GM18951 (cell line): ENCODE results near the gene ROCK2.
"Not testable (repeated sequence)": the region's sequence is repeated elsewhere in the genome, so short reads cannot be mapped to it uniquely, and the experiment has no call there.

Source experiments
- POLR2A ChIP-seq: IDR thresholded peaks from 4 replicates; pipeline ENCODE4 v1.6.1; 2011; ENCODE audit warnings: mild to moderate bottlenecking; ENCODE audit not compliant: insufficient read length, insufficient read depth; ENCODE audit errors: extremely low read depth
- in situ Hi-C: fragments of 300-500 bp; cut with MboI; formaldehyde crosslinking; loops from one replicate; pipeline ENCODE4 v1.12.0; 2022; ENCODE audit warnings: low sequenced_read_pairs, mixed read lengths, inconsistent platforms; ENCODE audit not compliant: unreplicated experiment

ROCK2 gene

DNA sequence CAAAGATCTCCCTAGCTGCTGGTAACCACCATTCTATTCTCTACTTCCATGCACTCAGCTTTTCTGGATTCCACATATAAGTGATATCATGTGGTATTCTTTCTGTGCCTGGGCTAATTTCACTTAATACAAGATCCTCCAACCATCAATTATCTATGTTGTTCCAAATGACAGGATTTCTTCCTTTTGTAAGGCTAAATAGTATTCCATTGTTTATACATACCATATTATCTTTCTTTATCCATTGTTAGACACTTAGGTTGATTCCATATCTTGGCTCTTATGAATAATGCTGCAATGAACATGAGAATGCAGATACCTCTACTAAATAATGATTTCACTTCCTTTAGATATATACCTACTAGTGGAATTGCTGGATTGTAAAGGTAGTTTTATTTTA lies 66.2 kb downstream of the ROCK2 start:
- no peak for TF ChIP-seq POLR2A
- in situ Hi-C loops = no loop called here

DNA sequence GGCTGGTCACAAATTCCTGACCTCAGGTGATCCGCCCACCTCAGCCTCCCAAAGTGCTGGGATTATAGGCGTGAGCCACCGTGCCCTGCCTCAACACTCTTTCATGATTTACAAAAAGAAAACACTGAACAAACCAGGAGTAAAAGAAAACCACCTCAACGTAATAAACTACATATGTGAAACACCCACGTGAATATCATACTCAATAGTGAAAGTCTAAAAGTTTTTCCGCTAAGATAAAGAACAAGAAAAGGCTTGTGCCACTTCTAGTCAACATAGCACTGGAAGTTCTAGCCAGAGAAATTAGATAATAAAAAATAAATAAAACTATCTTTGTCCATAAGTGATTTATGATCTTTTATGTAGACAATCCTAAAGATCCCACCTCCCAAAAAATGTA lies 68.5 kb downstream of the ROCK2 start:
- no peak for TF ChIP-seq POLR2A
- in situ Hi-C loops = no loop called here

DNA sequence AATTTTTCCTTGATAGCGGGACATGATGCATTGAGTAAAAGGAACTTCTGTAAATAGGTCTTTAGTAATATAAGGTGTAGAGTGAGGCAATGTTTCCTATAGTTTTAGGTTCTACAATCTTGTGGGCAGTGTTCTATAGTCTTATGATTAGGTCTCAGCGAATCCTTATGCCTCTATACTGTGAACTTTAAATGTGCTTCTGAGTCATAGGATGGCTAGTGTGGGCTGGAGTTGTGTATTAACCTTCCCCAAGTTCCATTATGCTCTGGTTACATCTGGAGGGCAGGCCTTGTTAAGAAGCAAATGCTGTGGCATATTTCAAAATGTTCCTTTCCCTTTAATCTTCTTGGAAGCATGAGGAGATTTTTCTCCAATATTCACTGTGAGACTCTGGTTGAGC lies 73.5 kb downstream of the ROCK2 start:
- TF ChIP-seq POLR2A = no peak
- in situ Hi-C loops = no loop called here

DNA sequence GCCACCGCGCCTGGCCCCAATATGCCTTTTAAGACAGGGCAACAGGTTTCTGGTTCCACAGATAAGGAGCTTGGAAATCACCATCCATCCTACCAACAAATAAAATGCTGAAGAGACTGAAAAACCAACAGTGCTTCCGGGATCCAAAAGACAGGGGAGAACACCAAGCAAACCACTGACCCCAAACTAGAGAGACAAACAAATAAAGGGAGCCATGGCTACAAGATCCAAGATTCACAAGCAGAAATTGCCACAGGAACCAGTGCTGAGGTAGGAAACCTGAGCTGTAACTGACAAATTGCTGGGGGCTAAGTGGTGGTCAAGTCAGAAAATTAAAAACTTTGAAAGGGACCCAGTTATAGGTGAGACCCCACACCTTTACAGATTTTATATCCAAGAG lies 76.5 kb downstream of the ROCK2 start:
- no peak for TF ChIP-seq POLR2A
- in situ Hi-C loops = no loop called here

DNA sequence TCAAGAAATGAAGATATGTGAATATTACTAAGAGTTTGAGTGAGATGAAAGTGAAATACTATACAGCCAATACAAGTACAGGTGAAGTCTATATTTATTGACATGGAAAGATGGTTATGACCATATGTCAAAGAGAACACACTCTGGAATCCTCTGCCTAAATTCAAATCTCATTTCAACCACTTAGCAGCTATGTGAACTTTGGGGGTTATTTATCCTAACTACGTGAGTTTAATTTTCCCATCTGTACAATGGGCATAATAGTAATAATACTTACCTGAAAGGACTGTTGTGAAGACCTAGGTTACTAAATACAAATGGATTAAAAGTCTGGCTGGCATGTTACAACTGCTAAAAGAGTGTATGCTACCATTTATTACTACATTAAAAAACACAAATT lies 79.6 kb downstream of the ROCK2 start:
- no peak for TF ChIP-seq POLR2A
- in situ Hi-C loops = no loop called here

DNA sequence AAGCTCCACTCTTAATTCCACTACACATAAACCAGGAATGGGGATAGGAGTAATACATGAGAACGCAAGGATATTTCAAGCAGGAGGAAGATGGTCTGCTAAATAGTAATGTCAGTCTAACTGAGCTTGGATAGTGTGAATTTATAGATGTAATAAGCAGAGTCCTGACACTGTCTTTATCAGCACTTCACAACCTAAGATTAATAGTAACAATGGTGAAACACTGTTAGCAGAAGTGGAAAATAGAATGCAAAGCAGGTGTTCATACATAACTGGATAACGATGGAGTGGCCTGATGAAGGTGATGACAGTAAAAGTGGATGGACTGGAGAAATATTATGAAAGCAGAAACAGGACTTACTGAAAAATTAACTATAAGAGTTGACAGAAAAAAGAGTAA lies 80.4 kb downstream of the ROCK2 start:
- in situ Hi-C loops = no loop called here

DNA sequence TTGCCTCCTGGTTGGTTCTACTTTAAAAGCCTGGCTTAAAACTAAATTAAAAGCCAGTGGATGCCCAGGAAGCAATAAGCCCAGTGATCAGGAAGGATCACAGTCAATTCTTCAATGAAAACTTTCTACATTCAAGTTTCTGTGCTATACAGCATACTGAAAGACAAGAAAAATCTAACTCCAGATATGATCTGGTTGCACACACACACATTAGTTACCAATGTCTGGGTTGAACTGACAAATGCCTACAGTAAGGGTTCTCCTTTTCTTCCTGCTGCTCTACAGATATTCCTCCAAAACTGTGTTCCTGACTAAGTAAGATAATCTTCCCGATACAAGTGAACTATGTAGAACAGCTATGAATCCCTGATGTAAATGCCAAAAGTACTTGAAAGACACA lies 81.3 kb downstream of the ROCK2 start:
- no peak for TF ChIP-seq POLR2A
- in situ Hi-C loops = no loop called here

More for the DNA sequence above, 80.4 kb downstream of the ROCK2 start:
- no peak for TF ChIP-seq POLR2A

DNA sequence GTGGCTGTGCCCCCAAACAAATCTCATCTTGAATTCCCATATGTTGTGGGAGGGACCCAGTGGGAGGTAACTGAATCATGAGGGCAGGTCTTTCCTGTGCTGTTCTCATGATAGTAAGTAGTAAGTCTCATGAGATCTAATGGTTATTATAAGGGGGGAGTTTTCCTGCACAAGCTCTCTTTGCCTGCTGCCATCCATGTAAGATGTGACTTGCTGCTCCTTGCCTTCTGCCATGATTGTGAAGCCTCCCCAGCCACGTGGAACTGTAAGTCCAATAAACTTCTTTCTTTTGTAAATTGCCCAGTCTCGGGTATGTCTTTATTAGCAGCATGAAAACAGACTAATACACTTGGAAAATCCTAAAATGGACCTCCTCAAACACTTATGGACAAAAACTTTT lies 82.0 kb downstream of the ROCK2 start:
- in situ Hi-C loops = not testable (repeated sequence)

DNA sequence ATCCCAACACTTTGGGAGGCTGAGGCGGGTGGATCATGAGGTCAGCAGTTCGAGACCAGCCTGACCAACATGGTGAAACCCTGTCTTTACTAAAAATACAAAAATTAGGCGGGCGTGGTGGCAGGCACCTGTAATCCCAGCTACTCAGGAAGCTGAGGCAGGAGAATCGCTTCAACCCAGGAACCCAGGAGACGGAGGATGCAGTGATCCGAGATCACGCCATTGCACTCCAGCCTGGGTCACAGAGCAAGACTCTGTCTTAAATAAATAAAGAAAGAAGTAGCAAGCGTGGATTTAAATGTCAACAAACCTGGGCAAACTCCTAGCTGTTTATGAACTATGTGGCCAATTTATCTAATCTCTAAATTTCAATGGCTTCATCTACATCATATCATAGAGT lies 82.9 kb downstream of the ROCK2 start:
- in situ Hi-C loops = not testable (repeated sequence)

DNA sequence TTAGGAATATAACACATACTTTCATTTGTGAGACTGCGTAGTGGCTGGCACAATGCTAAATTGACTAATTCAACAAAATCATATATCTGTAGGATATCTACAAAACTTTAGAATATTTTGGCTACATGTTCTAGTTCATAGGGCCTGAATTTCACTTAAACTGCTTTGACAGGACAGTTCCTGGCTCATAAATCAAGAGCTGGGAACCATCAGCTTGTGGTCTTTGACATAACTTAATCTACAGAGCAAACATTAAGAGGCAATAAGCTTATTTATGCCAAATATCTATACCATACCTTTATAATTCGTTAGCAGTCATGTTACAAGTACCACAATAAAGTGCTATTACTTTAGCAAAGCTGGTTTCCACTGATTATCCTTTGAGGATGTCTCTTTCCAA lies 83.5 kb downstream of the ROCK2 start:
- in situ Hi-C loops = no loop called here
- TF ChIP-seq POLR2A = no peak

DNA sequence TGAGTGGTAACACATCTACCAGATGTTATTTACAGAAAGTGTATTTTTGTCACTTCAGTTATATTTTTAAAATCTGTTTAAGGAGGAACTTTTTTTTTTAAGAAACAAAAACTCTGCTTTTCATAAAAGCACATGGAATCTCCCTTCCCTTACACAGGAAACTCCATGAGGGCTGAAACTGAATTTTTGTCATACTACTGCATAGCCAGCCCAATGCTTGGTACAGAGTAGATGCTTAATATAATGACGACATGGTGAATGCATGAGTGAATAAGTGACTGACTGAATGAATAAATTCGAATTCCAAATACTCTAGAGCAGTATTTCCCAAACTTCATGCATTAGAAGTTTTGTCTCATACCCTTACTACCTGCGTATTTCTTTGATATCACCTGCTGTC lies 86.5 kb downstream of the ROCK2 start:
- in situ Hi-C loops = no loop called here

DNA sequence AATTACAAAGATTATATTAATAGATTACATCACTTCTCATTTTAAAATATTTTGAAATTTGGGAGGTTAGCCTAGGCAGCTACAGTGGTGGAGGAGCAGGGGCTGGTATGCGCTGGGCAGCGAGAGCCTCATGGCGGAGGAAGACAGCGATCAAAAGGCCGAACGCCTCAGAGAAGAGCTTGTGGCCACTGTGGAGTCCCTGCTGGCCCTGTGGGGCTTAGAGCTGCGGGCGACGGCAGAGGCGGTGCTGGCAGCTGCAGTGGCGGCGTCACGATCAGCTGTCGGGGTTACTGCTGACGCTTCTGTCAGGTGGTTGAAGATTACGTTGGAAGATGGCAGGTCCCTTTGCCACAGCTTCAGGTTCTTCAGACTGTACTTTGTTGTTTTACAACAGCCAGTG lies 87.4 kb downstream of the ROCK2 start:
- no peak for TF ChIP-seq POLR2A
- in situ Hi-C loops = no loop called here

More for the DNA sequence above, 86.5 kb downstream of the ROCK2 start:
- TF ChIP-seq POLR2A = no peak

DNA sequence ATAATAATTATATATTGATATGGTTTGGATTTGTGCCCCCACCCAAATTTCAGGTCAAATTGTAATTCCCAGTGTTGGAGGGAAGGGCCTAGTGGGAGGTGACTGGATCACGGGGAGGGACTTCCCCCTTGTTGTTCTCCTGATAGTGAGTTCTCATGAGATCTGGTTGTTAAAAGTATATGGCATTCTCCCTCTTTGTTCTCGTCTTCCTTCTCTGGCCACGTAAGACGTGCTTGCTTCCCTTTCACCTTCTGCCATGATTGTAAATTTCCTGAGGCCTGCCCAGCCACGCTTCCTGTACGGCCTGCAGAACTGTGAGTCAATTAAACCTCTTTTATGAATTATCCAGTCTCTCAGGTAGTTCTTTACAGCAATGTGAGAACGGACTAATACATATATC lies 88.3 kb downstream of the ROCK2 start:
- no peak for TF ChIP-seq POLR2A
- in situ Hi-C loops = no loop called here

DNA sequence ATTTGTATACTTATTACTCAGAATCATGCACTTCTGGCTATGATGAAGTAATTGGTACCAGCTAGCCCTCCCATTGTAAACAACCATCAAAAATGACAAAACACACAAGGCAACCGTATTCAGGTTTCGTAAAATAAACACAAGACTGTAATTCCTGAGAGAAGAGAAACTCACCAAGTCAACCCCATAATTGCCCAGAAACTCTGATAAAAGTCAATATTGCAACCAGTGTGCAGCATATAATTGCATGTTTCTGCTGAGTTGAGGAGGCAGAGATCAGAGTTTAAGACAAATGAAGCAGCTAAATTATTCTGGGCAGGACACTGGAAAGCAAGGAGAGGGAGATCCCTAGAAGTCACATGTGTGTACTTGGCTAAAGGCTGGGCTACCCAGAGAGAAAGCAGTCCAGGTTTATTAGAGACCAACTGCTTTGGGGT lies 90.3 kb downstream of the ROCK2 start:
- TF ChIP-seq POLR2A = no peak
- in situ Hi-C loops = no loop called here

DNA sequence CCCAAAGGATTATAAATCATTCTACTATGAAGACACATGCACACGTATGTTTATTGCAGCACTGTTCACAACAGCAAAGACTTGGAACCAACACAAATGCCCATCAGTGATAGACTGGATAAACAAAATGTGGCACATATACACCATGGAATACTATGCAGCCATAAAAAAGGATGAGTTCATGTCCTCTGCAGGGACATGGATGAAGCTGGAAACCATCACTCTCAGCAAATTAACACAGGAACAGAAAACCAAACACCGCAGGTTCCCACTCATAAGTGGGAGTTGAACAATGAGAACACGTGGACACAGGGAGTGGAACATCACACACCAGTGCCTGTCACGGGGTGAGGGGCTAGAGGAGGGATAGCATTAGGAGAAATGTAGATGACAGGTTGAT lies 92.0 kb downstream of the ROCK2 start:
- in situ Hi-C loops = not testable (repeated sequence)
